ENCODE measurements around the gene TBC1D22A.
"Not testable (repeated sequence)": the region's sequence is repeated elsewhere in the genome, so short reads cannot be mapped to it uniquely, and the experiment has no call there.

TBC1D22A gene

DNA sequence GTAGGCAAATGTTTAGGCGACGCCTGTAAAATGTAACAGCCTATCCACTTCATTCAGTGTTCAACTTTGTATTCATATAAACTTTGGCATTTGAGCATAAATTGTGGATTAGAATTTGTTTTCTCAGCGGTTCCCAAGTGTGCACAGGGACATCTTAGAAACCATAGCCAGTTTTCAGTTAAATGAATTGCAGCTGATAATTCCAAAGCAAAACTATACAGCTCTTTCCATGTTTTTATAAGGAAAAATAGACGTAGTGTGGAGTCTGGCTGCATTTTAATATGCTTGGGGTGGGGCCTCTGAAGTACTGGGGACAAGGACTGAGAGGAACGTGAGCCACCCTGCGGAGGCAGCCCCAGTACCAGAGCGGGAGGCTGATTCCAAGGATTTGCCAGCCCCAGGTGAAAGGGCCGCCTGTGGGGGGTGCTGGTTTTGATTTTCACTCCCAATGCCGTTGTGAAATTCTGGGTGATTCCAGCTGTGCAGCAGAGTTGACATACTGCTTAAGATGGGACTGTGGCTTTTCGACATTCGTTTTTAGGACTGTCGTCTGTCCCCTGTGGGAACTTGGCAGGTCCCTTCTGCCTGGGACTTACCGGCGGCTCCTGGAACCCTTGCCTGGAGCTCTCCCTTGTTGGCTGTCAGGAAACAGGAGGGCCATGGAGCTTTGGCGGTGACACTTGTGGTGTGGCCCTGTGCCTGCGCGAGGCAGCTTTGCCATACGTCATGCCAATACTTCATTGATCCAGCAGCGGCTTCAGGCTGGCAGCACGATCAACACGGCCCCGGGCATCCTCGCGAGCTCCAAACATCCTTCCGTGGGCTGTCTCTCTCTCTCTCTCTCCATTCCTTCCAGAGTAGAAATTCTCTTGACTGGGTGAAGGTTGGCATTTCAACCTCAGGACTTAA is 370.9 kb downstream of the TBC1D22A start:
- no peak for DNase-seq

DNA sequence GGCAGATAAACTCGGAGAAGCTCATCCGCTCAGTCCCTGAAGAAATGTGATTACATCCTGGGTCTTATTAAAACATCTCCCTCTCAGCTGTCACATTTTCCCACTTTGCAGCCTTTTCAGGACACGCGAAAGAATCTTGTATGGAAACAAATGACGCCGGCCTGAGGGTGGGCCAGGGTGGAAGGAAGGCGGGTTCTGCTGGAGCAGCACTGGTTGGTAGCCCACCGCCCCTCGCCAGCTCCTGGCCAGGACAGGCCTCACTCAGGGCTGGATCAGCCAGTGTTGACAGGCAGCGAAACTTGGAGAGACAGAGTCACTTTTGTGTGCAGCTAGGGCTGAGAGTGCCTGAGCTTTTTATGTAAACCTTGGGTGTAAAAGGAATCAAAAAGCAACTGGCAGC is 371.8 kb downstream of the TBC1D22A start:
- DNase-seq, result no peak

DNA sequence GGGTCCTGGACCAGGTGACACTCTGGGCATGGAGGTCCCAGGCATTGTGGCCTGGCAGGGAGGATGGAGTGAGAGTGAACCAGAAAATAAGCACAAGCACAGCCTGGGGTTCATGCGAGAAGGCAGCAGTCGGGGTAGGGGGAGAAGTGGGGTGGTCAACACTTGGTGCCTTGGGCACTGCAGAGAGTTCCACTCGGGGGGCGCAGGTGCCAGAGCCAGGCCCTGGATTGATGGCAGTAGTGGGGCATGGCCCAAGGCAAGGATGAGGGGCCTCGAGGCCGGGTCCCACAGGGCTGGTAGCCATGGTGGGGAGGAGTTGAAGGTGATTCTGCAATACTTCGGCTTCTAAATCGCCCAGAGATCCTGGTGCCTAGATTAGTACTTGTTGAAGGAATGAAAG is 372.9 kb downstream of the TBC1D22A start:
- DNase-seq, result no peak

DNA sequence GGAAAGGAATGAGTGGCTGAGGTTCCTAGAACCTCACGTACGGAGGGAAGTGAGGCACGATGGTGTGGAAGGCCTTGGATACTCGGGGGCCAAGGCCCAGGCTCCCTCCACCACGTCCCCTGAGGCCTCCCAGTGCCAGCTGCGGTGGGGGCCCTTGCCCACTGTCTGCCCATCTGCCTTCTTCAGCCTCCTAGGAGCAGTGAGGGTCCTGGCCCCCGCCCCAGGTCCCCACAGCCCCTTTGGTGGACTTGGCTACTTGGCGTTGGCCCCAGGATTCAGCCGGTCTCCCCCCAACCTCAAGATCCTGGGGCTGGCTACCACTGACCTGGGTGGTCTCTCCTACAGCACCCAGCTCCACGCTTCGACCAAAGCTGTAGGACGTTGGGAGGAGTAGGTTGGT is 373.6 kb downstream of the TBC1D22A start:
- DNase-seq, result no peak

DNA sequence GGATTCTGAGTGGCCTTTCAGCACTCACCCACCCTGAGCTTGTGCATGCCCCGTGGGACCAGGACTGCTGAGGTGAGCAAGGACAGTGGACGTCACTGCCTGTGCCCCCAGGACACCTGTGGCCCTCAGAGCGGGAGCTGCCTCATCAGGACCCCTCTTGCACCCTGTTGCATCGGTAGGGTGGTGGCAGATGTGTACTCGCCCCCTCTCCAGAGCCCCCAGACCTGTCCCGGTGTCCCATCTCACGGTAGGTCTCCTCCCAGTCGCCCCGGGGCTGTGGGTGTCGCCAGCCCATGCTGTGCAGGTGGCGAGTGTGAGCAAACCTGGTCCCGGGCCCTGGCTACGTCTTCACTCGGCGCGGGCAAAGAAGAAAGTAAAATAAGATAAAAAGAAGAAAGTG is 374.2 kb downstream of the TBC1D22A start:
- DNase-seq, result no peak

DNA sequence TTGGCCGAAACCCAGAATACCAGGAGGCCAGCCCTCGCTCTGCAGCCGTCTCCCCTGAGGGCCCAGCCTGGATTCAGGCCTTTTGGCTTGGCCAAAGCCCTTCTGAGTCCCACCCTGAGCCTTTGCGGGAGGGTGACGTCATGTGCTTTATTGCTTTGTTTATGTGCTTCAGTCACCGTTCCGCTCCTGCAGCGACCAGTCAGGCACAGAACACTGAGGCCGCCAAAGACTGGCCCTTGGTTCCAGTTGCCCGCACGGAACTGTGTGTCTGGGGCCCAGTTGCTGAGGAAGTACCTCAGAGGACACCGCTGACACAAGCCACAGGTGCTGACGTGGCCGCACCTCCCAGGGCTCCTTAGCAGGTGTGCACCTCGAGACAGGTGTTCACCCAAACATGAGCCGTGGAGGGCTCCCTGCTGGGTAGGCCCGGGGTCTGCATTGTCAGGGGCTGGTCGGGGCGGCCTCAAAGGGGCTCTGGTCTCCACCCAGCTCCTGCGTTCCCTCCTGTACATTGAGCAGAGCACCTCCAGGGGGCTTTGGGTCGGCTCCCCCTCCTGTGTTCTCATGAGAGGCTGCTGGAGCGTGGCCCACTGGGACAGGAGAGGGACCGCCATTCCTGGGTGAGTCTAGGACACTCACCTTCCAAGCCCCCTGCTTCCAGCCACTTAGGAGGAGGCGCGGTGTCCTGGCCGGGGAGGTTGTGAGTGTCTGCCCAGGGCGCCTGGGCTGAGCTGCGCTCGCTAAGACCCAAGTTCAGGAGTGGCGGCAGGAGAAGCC is 376.8 kb downstream of the TBC1D22A start:
- DNase-seq, result no peak

DNA sequence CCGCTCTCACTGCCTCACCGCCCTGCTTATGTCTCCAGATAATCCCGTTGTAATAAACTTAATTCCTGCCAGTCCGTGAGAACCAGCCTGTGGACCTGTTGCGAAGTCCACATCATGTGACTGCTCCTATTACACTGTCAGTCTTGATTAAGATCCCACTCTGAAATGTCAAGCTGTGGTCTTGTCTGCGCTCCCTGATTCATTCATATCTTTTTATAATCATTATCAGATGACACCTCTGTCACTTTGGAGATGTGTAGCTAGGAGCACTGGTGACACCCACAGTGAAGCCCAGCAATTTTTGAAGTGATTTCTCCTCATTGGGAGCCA is 377.3 kb downstream of the TBC1D22A start:
- DNase-seq, result no peak

DNA sequence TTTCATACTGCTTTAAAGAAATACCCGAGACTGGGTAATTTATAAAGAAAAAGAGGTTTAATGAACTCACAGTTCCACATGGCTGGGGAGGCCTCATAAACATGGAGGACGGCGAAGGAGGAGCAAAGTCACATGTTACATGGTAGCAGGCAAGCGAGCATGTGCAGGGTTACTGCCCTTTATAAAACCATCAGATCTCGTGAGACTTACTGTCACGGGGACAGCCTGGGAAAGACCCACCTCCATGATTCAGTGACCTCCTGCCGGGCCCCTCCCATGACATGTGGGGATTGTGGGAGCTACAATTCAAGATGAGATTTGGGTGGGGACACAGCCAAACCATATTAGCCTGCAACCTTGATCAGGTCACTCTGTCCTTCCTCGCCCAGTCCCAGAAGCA is 378.5 kb downstream of the TBC1D22A start:
- not testable (repeated sequence) for DNase-seq

DNA sequence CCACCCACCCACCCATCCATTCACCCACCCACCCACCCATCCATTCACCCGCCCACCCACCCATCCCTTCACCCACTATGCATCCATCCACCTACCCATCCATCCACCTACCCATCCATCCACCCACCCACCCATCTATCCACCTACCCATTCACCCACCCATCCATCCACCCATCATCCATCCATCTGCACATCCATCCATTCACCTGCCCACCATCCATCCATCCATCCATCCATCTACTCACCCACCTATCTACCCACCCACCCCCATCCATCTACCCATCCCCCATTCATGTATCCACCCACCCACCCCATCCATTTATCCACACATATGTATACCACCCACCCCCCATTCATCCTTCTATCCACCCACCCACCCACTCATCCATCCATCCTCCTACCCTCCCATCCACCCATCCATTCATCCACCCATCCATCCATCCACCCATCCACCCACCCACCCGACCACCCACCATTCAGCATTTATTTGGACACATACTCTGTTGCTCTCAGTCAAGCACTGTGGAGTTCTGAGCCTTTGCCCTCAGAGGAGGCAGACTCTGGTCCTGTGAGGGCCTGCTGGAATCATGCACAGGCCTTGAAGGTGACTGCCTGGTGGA is 380.1 kb downstream of the TBC1D22A start:
- no peak for DNase-seq

DNA sequence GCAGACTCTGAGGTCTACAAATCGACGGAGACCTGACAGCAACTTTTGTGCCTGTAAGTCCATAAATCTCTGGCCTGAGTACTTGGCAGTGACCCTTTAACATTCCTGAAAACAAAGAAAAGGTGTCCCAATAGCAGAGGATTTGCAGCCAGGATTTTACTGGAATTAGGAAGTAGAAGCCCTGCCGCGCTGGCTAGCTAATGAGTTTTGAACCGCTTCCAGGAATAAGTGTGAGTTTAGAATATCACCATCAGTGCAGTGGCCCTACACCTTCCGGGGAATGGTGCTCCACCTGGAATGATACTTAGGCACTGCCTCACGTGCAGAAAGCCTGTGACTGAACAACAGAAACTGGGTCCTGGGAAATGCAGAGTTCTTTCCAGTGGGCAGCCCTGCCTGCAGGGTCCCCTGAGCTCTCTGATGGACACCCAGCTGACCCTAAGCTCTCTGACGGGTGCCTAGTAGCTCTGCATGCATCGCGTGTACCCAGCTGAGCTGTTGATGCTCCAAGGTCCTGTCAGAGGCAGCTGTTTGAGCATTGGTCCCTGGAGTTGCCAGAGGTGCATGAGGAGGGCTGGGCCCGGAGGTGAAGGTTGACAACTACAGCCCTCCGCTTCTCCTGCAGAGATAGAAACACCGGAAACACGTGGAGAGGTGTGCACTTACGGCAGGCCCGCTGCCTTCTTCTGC is 380.9 kb downstream of the TBC1D22A start:
- peak; percentile 4 for DNase-seq

DNA sequence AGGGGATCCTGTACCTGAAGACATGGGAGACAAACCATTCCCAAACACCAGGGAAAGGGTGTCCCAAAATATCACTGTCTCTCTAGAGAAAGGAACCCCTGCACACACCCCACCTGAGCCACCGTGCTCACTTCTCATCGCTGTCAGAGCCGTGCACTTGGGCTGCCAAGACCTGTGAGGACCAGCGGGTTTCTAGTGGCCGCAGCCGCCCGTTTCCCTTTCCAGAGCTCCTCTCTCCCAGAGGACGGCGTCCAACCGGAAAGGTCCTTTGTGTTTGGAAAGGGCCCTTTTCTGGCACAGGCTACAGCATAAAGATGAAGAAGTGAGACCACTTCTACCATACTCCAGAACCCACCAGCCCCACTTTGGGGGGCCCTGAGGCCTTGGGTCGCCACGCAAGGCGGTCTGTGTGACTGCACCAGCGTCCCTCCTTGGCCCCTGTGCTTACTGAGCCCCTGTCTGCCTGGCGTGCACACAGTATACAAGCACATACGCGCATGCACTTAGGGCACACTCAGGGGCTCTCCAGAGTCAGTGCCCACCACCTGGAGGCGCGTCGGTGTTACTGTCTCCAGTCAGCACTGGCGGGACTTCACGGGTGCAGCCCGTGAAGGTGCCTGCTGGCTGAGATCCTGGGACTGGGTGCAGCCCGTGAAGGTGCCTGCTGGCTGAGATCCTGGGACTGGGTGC is 381.8 kb downstream of the TBC1D22A start:
- no peak for DNase-seq

DNA sequence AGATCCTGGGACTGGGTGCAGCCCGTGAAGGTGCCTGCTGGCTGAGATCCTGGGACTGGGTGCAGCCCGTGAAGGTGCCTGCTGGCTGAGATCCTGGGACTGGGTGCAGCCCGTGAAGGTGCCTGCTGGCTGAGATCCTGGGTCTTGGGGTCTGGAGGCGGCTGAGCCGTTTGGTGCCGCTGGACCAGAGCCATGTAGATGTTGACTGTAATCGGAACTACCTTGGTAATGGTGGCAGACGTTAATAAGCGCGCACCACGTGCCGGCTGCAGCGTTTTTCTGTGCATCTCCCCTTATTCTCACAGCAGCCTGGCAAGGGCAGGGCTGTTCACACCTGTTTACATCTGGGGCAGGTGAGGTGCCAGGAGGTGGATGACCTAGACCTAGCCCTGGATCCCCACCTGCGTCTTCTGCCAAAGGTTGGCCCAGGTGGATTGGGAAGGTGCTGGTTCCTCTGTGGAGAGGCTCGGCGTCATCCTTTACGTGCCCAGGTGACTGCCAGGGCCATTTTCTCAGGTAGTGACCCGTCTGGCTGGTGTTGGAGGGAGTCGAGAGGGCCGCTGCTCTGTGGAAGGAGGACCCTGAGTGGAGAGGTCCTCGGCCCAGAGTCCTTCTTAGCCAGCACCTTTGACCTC is 382.5 kb downstream of the TBC1D22A start:
- no peak for DNase-seq

DNA sequence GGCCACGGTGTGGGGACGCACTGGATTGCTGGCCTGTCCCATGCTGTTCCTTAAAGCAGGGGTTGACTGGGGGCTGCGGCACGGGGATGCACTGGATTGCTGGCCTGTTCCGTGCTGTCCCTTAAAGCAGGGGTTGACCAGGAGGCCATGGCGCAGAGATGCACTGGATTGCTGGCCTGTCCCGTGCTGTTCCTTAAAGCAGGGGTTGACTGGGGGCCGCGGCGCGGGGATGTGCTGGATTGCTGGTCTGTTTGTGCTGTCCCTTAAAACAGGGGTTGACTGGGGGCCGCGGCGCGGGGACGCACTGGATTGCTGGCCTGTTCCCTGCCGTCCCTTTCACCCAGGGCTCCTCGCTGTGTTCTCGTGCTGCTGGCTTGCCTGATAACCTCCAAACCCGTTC is 383.4 kb downstream of the TBC1D22A start:
- no peak for DNase-seq

DNA sequence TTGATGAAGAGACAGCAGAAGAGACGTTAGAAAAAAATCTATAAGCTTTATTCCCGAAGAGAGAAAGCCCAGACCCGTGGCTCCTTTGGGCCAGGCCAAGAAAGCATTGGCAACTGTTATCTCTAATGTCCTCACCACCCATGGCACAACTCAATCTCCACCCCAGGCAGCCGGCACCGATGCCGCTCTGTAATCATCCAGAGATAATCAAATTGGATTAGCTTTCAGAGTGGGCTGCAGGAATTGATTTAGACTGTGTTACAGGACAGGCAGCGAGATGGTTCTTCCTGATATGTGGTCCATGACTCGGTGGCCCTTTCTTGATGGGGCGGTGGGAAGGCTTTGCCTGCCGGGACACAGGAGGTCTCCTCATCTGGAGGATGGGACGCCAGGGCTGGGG is 383.9 kb downstream of the TBC1D22A start:
- DNase-seq, result no peak

DNA sequence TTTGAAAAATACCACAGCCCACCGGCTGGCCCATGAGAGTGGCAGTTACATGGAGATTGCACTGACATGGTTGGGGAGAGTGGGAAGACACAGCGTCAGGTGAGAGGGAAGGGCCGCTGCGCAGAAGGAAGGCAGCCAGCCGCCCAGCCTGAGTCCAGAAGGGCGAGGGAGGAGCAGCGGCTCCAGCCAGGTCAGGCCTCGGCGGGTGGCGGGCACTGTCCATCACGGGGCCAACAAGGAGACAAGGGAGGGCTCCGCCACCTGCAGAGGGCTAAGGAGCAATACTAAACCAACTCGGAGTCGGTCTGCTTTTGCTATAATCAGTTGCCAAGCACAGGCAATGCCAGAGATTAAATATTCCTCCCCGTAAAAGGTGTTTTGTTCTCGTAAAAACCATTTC is 384.5 kb downstream of the TBC1D22A start:
- DNase-seq, result no peak

DNA sequence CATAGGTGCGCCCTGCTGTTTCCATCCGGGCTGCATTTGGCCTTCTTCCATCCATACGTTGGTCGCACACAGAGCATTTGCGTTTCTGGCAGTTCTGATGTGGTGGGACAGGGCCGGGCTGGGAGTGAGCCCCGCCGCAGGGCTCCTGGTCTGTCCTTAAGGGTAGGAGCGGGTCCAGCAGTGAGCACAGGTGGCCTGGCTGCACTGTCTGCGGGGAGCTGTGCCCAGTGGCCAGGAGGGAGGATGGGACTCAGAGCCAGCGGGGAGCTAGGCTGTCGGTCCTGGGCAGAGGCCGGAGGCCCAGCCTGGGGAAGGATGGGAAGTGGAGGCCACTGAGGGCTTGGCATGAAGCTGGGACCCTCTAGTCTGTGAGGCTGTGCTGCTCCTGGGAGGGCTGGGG is 385.1 kb downstream of the TBC1D22A start:
- no peak for DNase-seq

DNA sequence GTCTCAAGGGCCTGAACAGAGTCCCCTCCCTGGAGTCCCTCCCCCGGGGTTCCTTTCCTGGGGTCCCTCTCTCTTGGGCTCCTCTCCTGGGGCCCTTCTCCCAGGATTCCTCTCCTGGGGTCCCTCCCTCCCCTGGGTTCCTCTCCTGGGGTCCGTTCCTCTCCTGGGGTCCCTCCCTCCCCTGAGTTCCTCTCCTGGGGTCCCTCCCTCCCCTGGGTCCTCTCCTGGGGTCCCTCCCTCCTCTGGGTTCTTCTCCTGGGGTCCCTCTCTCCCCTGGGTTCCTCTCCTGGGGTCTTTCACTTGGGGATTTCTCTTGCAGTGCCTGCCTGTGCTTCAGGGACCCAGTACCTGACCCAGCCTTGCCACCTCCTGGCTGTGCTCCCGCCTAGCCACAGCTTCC is 386.1 kb downstream of the TBC1D22A start:
- DNase-seq, result no peak

DNA sequence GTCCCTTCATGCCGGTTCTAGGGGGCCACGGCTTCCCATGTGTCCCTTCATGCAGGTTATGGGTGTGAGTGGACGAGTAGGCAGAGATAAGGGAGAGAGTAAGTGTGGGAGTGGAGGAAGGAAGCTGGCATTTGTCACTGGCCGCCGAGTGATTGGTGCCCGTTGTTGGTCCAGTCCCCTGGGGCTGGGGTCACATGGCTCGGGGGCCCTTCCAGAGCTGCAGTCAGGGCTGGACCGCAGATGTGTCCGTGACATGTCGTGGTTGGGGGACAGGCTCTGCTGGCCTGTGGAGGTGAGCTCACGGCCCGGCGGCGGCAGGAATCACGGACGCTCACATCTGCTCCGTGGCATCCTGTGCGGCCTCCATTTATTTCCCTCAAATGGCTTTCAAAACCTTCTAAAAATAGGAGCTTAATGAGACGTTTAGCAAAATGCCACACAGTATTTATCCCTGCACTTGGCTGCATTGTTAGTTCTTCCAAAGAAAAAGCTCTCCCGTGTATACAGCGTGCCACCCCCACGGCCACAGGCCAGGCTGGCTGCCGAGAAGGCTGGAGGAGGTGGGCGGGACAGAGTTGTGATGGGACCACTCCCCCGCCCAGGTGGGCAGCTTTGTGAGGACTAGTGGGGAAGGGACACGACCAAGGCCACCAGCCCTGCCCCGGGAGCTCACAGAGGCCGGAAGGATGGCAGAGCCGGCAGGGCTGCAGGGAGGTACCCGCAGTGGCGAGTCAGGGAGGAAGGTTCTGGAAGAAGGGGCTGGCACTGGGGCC is 386.7 kb downstream of the TBC1D22A start:
- no peak for DNase-seq

DNA sequence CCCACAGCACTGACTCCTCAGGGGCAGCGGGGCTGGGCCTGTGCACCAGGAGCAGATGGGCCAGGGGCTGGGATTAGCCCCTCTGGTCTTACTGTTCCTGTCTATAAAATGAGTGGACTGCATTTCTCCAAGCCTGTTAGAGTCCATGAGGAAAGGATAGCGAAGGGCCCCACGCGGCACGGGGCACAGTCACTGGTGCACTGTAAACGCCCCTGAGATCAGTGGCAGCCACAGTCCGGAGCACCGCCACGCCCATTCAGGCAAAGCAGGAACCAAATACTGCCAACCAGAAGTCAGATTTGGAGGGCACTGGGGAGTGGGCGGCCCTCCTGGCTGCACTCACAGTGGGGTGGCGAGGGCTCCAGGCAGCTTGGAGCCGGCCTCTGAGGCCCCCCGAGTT is 387.5 kb downstream of the TBC1D22A start:
- no peak for DNase-seq

DNA sequence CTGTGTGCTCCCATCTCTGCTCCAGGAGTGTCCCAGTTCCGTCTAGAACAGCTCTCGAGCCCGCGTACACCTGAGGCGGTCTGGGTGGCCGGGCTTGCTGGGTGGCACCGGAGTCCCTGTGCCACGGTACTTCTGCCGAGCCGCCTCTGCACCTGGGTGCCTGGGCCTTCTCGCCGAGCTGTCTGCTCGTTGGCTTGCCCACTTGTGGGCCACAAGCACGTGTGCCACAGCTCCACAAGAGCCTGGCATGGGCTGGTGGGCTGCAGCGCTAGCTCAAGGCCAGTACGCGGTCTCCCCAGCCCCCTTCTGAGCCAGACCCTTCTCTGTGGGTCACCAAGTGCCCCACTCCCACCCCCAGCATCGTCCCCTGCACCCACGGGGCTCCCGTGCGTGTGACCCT is 388.0 kb downstream of the TBC1D22A start:
- no peak for DNase-seq

DNA sequence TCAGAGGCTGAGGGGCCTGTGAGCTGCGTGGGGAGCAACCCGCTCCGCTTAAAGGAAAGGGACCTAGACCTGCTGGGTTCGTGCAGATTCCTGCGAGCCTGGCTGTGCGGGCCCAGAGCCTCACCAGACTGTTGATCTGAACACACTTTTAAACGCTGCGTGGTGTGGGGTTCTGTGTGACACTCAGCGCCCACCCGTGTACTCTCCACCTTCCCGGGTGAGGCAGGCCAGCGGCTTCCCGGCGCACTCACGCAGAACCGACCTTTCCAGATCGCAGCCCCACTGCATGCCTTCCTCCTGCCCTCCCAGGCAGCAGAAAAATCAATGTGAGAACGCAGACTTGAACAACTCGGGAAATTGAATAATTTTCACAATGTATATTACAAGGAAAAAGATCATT is 388.6 kb downstream of the TBC1D22A start:
- DNase-seq, result no peak

Data from NCI-H1105 (cell line).